A549 (cell line): ENCODE data around the gene PTPRG. TPM values are rescaled to one million over a fixed set of nuclear protein-coding genes. Genes with fewer than 3 reads are reported as not detected.

Experiments
- ATAC-seq, 2 experiments: fragments of 200-7000 bp in 1 of 2; fragments of >200 bp in 1 of 2; cut with Nextera tagmentation in 1 of 2; cut with Tn5 transposase in 1 of 2; 3 replicates each; pipeline versions ENCODE4 v1.8.0 to v1.9.1; 2018 to 2020; ENCODE audit warnings: mild to moderate bottlenecking in 1 of 2, moderate library complexity in 1 of 2
- CTCF ChIA-PET: fragments of 300-600 bp; sonication (Branson Sonifier 250); formaldehyde crosslinking; extraction: SDS; loops from one replicate; lab custom pipeline; 2021; ENCODE audit warnings: antibody characterized with exemption, inconsistent platforms; lab: Yijun Ruan, JAX
- POLR2A ChIA-PET: fragments of 350-600 bp; formaldehyde crosslinking; extraction: SDS; loops from one replicate; lab custom pipeline; 2021; ENCODE audit warnings: antibody characterized with exemption, inconsistent platforms; lab: Yijun Ruan, JAX
- DNase-seq, 2 experiments: peaks; one replicate each; pipeline versions ENCODE4 v3.0.0 to v3.0.0-alpha.2; 2011 to 2016; ENCODE audit warnings: low read depth in 1 of 2, low spot score in 1 of 2
- FAIRE-seq: peaks from 2 replicates; lab custom pipeline; 2011; peaks lifted over from hg19 to GRCh38; lab: Jason Lieb, UNC
- H3K27ac ChIP-seq, 2 experiments: fragments of >200 bp; sonication (Bioruptor Twin); formaldehyde crosslinking; 3 replicates each; pipeline ENCODE4 v1.5.1; 2016 to 2017
- H3K4me1 ChIP-seq: fragments of >200 bp; sonication (Bioruptor Twin); formaldehyde crosslinking; 3 replicates; pipeline ENCODE4 v1.6.1; 2016
- H3K4me2 ChIP-seq: fragments of >200 bp; sonication (Bioruptor Twin); formaldehyde crosslinking; 3 replicates; pipeline ENCODE4 v1.6.1; 2016
- H3K4me3 ChIP-seq: fragments of >200 bp; sonication (Bioruptor Twin); formaldehyde crosslinking; 3 replicates; pipeline ENCODE4 v1.5.1; 2016
- H3K9me3 ChIP-seq: fragments of >200 bp; sonication (Bioruptor Twin); formaldehyde crosslinking; 3 replicates; pipeline ENCODE4 v1.6.1; 2016
- CBX2 ChIP-seq: fragments of 200-600 bp; sonication (generic); IDR thresholded peaks from 2 replicates; pipeline ENCODE4 v1.6.1; 2016; ENCODE audit warnings: low read depth, mild to moderate bottlenecking, borderline replicate concordance
- CBX8 ChIP-seq: fragments of 200-600 bp; sonication (generic); IDR thresholded peaks from 2 replicates; pipeline ENCODE4 v1.6.1; 2016
- CHD2 ChIP-seq: fragments of 150-350 bp; IDR thresholded peaks from 2 replicates; pipeline ENCODE4 v1.6.1; 2014; ENCODE audit warnings: low read length; ENCODE audit not compliant: partially characterized antibody
- CHD4 ChIP-seq: fragments of 200-600 bp; sonication (generic); IDR thresholded peaks from 2 replicates; pipeline ENCODE4 v1.6.1; 2016; ENCODE audit warnings: antibody characterized with exemption, mild to moderate bottlenecking, borderline replicate concordance
- EP300 ChIP-seq, 2 experiments: fragments of >200 bp; sonication (Bioruptor Twin); formaldehyde crosslinking; IDR thresholded peaks; 2 replicates in 1 of 2; 3 replicates in 1 of 2; pipeline ENCODE4 v1.6.1; 2016 to 2017
- FOSB ChIP-seq: fragments of 250-450 bp; sonication (Bioruptor Pico); IDR thresholded peaks from 2 replicates; pipeline ENCODE4 v1.5.0; 2020; ENCODE audit warnings: mild to moderate bottlenecking, moderate library complexity
- FOSL2 ChIP-seq, 2 experiments: fragments of 450-650 bp in 1 of 2; fragments of >200 bp in 1 of 2; sonication (Bioruptor Twin) in 1 of 2; formaldehyde crosslinking; IDR thresholded peaks; 2 replicates each; pipeline versions ENCODE4 v1.5.0 to v1.6.1; 2016 to 2020; ENCODE audit warnings: mild to moderate bottlenecking in 1 of 2, moderate library complexity in 1 of 2
- HEYL ChIP-seq: fragments of 250-450 bp; sonication (Bioruptor Pico); IDR thresholded peaks from 2 replicates; pipeline ENCODE4 v1.8.0; 2021; ENCODE audit warnings: mild to moderate bottlenecking, moderate library complexity
- HOXA7 ChIP-seq: fragments of 250-450 bp; sonication (Bioruptor Pico); IDR thresholded peaks from 2 replicates; pipeline ENCODE4 v1.5.0; 2020; ENCODE audit warnings: mild to moderate bottlenecking, moderate library complexity
- HOXB5 ChIP-seq: fragments of 250-450 bp; sonication (Bioruptor Pico); IDR thresholded peaks from 2 replicates; pipeline ENCODE4 v1.5.0; 2020; ENCODE audit warnings: mild to moderate bottlenecking, moderate library complexity
- KDM5A ChIP-seq: fragments of 200-600 bp; sonication (generic); IDR thresholded peaks from 2 replicates; pipeline ENCODE4 v1.6.1; 2016; ENCODE audit warnings: antibody characterized with exemption, mild to moderate bottlenecking
- MAZ ChIP-seq: fragments of 150-350 bp; IDR thresholded peaks from 2 replicates; pipeline ENCODE4 v1.6.1; 2014; ENCODE audit warnings: antibody characterized with exemption, low read depth, low read length, borderline replicate concordance
- NPAS2 ChIP-seq: fragments of 250-450 bp; sonication (Bioruptor Pico); IDR thresholded peaks from 2 replicates; pipeline ENCODE4 v1.8.0; 2022; ENCODE audit warnings: mild to moderate bottlenecking, moderate library complexity, borderline replicate concordance
- PHF8 ChIP-seq: fragments of 200-600 bp; sonication (generic); IDR thresholded peaks from 2 replicates; pipeline ENCODE4 v1.6.1; 2016; ENCODE audit warnings: low read depth, mild to moderate bottlenecking, antibody characterized with exemption, moderate library complexity, borderline replicate concordance
- POLR2AphosphoS2 ChIP-seq: conservative IDR thresholded peaks from 2 replicates; pipeline ENCODE4 v1.6.1; 2012; ENCODE audit warnings: low read length, improper control_type of control experiment, inconsistent platforms
- RAD21 ChIP-seq, 2 experiments: fragments of >200 bp in 1 of 2; sonication (Bioruptor Twin) in 1 of 2; formaldehyde crosslinking in 1 of 2; IDR thresholded peaks in 1 of 2; conservative IDR thresholded peaks in 1 of 2; 2 replicates in 1 of 2; 3 replicates in 1 of 2; pipeline ENCODE4 v1.6.1; 2012 to 2018; ENCODE audit warnings: inconsistent platforms in 1 of 2
- RARB ChIP-seq: fragments of 250-450 bp; sonication (Bioruptor Pico); IDR thresholded peaks from 2 replicates; pipeline ENCODE4 v1.8.0; 2021; ENCODE audit warnings: mild to moderate bottlenecking, moderate library complexity
- SMC3 ChIP-seq: fragments of >200 bp; sonication (Bioruptor Twin); formaldehyde crosslinking; IDR thresholded peaks from 3 replicates; pipeline ENCODE4 v1.6.1; 2018; ENCODE audit warnings: inconsistent platforms
- TP53 ChIP-seq: fragments of 250-450 bp; sonication (Bioruptor Pico); IDR thresholded peaks from 2 replicates; pipeline ENCODE4 v1.5.0; 2021; ENCODE audit warnings: mild to moderate bottlenecking, moderate library complexity
- ZC3H11A ChIP-seq: fragments of 450-650 bp; IDR thresholded peaks from 2 replicates; pipeline ENCODE4 v1.6.1; 2014; ENCODE audit warnings: antibody characterized with exemption, mild to moderate bottlenecking
- ZNF302 ChIP-seq: fragments of 250-450 bp; sonication (Bioruptor Pico); IDR thresholded peaks from 2 replicates; pipeline ENCODE4 v1.9.0; 2021; ENCODE audit warnings: inconsistent platforms, mild to moderate bottlenecking, moderate library complexity
- WGBS: methylation state at CpG from one replicate; pipeline ENCODE4 v1.1.6; 2017; ENCODE audit errors: missing lambda C conversion rate; 5-methylcytosine and 5-hydroxymethylcytosine counted together
- polyA plus RNA-seq, 4 experiments: library from polyadenylated mRNA; depleted of rRNA in 3 of 4; stranded (reverse); fragments of >200 nt; fragmentation: RNase III in 1 of 4; extraction: RNeasy Plus Mini Kit Qiagen cat#74134 plus additional on column Dnase treatment in 1 of 4; gene quantifications; 2 replicates in 3 of 4; 3 replicates in 1 of 4; pipeline ENCODE4 v1.2.3, GENCODE V29; 2011 to 2017
- TF ChIP-seq, protein P1 (sequence below): fragments of >200 bp; sonication (Bioruptor Twin); formaldehyde crosslinking; IDR thresholded peaks from 3 replicates; pipeline ENCODE4 v1.5.1; 2016
- TF ChIP-seq, protein P2 (sequence below): fragments of 150-350 bp; IDR thresholded peaks from 2 replicates; pipeline ENCODE4 v1.6.1; 2014; ENCODE audit warnings: low read depth, mild to moderate bottlenecking, low read length
- TF ChIP-seq, protein P3 (sequence below): fragments of 450-650 bp; IDR thresholded peaks from 2 replicates; pipeline ENCODE4 v1.6.1; 2014; ENCODE audit warnings: antibody characterized with exemption
- TF ChIP-seq, protein P4 (sequence below): fragments of 250-450 bp; sonication (Bioruptor Pico); IDR thresholded peaks from 2 replicates; pipeline ENCODE4 v1.5.0; 2020; ENCODE audit warnings: low read depth, mild to moderate bottlenecking, moderate library complexity
- TF ChIP-seq, protein P5 (sequence below): fragments of 250-450 bp; sonication (Bioruptor Pico); IDR thresholded peaks from 2 replicates; pipeline ENCODE4 v1.5.0; 2021; ENCODE audit warnings: mild to moderate bottlenecking, moderate library complexity, borderline replicate concordance

PTPRG gene
- polyA plus RNA-seq, 2 of the 4 experiments (the other 2 are of a cell fraction) = 4.5 to 4.8 TPM

DNA sequence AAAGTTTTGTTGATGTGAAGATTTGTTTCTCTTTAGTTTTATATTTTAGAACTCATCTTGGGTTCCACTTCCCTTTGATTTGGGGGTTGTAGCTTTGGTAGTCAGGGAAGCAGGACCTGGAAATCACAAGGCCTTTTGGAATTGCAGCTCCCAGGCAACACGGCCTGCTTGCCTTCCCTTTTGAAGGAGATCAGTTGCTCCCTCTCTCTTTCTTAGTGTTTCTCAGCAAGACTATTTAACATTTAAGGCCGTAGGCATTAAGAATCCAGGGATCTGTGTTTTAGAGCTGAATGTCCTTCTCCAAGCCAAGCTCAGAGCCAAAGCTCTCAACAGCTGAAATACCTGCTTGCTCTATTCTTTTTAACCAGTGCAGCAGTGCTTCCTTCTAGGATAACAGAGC is 310.3 kb downstream of the PTPRG start:
- TF ChIP-seq HEYL (CRISPR knock-in tag) (no peak), NPAS2 (CRISPR knock-in tag) (no peak), MAZ (no peak), EP300 (IDR thresholded peaks at IDR 0.05) (no peak), CHD2 (no peak), HOXB5 (CRISPR knock-in tag) (no peak), HOXA7 (no peak), POLR2AphosphoS2 (no peak), KDM5A (no peak), TP53 (CRISPR knock-in tag) (no peak), CBX8 (no peak), SMC3 (no peak), ZC3H11A (no peak), FOSL2 (IDR thresholded peaks at IDR 0.05) (no peak), FOSL2 (CRISPR knock-in tag; IDR thresholded peaks at IDR 0.05) (no peak), CHD4 (no peak), ZNF302 (CRISPR knock-in tag) (no peak)
- TF ChIP-seq, protein P1, sequence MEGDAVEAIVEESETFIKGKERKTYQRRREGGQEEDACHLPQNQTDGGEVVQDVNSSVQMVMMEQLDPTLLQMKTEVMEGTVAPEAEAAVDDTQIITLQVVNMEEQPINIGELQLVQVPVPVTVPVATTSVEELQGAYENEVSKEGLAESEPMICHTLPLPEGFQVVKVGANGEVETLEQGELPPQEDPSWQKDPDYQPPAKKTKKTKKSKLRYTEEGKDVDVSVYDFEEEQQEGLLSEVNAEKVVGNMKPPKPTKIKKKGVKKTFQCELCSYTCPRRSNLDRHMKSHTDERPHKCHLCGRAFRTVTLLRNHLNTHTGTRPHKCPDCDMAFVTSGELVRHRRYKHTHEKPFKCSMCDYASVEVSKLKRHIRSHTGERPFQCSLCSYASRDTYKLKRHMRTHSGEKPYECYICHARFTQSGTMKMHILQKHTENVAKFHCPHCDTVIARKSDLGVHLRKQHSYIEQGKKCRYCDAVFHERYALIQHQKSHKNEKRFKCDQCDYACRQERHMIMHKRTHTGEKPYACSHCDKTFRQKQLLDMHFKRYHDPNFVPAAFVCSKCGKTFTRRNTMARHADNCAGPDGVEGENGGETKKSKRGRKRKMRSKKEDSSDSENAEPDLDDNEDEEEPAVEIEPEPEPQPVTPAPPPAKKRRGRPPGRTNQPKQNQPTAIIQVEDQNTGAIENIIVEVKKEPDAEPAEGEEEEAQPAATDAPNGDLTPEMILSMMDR = no peak
- TF ChIP-seq, protein P2, sequence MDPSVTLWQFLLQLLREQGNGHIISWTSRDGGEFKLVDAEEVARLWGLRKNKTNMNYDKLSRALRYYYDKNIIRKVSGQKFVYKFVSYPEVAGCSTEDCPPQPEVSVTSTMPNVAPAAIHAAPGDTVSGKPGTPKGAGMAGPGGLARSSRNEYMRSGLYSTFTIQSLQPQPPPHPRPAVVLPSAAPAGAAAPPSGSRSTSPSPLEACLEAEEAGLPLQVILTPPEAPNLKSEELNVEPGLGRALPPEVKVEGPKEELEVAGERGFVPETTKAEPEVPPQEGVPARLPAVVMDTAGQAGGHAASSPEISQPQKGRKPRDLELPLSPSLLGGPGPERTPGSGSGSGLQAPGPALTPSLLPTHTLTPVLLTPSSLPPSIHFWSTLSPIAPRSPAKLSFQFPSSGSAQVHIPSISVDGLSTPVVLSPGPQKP = no peak
- TF ChIP-seq, protein P3, sequence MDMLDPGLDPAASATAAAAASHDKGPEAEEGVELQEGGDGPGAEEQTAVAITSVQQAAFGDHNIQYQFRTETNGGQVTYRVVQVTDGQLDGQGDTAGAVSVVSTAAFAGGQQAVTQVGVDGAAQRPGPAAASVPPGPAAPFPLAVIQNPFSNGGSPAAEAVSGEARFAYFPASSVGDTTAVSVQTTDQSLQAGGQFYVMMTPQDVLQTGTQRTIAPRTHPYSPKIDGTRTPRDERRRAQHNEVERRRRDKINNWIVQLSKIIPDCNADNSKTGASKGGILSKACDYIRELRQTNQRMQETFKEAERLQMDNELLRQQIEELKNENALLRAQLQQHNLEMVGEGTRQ = no peak
- H3K9me3 ChIP-seq = no peaks in the 10 kb centered on the region
- DNase-seq (no peak), ATAC-seq (no peak), FAIRE-seq (no peak)
- ChIA-PET POLR2A (no interaction called here), CTCF (no interaction called here)
- H3K4me3 ChIP-seq = no peak overlapping the region
- no peak overlapping the region for H3K4me2 ChIP-seq
- no peaks in the 10 kb centered on the region; the same call in 2 of the 3 replicates for H3K4me1 ChIP-seq
- 19% methylated on average over 2 of the region's 2 CpGs for WGBS
- no peak overlapping the region for H3K27ac ChIP-seq

DNA sequence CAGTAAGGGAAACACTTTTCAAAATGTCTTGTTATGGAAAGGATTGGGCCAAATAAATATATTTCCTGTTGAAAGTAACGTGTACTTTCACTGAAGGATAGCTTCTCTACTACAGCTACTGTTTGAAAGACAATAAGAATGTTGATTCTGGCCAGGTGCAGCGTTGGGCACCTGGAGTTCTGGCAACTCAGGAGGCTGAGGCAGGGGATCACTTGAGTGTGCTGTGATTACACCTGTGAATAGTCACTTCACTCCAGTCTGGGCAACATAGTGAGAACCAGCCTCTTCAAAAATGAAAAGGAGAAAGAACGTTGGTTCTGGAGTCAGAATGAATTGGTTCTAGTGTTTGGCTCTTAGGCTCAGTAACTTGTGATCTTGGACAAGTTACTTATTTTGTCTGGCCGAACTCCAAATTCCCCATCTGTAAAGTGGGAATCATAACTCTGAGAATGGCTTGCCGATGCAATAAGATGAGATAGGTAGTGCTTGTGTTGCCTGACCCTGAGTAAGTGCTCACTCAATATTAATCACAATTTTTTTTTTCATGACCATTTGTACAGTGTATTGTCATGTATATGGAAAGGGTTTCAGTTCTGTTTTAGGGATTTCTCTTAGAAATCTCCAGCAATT is 310.8 kb downstream of the PTPRG start:
- FAIRE-seq (no peak), DNase-seq (no peak), ATAC-seq (no peak)
- Histone ChIP-seq H3K27ac (no peak overlapping the region), H3K4me2 (no peak overlapping the region), H3K4me3 (no peak overlapping the region), H3K9me3 (no peaks in the 10 kb centered on the region), H3K4me1 (peaks cover 5% of the 10 kb centered on the region; the same call in 2 of the 3 replicates)
- ChIA-PET CTCF (no interaction called here), POLR2A (no interaction called here)
- WGBS = 34% methylated on average over 5 of the region's 5 CpGs
- TF ChIP-seq NPAS2 (CRISPR knock-in tag) (no peak), SMC3 (no peak), CBX2 (no peak), EP300 (IDR thresholded peaks at IDR 0.05) (no peak), HOXB5 (CRISPR knock-in tag) (no peak), PHF8 (no peak), RARB (CRISPR knock-in tag) (no peak), POLR2AphosphoS2 (no peak), CHD4 (no peak), HOXA7 (no peak), FOSB (CRISPR knock-in tag) (no peak), RAD21 (conservative IDR thresholded peaks at IDR 0.05 in 1 of 2, IDR thresholded peaks at IDR 0.05 in 1 of 2) (no peak)
- TF ChIP-seq, protein P4, sequence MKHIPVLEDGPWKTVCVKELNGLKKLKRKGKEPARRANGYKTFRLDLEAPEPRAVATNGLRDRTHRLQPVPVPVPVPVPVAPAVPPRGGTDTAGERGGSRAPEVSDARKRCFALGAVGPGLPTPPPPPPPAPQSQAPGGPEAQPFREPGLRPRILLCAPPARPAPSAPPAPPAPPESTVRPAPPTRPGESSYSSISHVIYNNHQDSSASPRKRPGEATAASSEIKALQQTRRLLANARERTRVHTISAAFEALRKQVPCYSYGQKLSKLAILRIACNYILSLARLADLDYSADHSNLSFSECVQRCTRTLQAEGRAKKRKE = no peak
- TF ChIP-seq, protein P5, sequence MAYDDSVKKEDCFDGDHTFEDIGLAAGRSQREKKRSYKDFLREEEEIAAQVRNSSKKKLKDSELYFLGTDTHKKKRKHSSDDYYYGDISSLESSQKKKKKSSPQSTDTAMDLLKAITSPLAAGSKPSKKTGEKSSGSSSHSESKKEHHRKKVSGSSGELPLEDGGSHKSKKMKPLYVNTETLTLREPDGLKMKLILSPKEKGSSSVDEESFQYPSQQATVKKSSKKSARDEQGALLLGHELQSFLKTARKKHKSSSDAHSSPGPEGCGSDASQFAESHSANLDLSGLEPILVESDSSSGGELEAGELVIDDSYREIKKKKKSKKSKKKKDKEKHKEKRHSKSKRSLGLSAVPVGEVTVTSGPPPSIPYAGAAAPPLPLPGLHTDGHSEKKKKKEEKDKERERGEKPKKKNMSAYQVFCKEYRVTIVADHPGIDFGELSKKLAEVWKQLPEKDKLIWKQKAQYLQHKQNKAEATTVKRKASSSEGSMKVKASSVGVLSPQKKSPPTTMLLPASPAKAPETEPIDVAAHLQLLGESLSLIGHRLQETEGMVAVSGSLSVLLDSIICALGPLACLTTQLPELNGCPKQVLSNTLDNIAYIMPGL (CRISPR knock-in tag) = no peak
